Activated CD4-positive, alpha-beta T cell treated with anti-CD3 and anti-CD28 coated beads, Interleukin-2, amount 50 U/mL, for 48 hours (primary cell): Measurements from ENCODE around the gene QKI.
"Not testable (repeated sequence)": the region's sequence is repeated elsewhere in the genome, so short reads cannot be mapped to it uniquely, and the experiment has no call there.

Experiments
- DNase-seq, 2 experiments: peaks; one replicate each; pipeline ENCODE4 v3.0.0-alpha.2; 2020

QKI gene

GRCh38 chr6:163585932-163586437, 171.5 kb downstream of the QKI start:
- no peak for DNase-seq

- no peak for DNase-seq
Measured at GRCh38 chr6:163586888-163587287, 172.4 kb downstream of the QKI start.

GRCh38 chr6:163588220-163588919, 173.9 kb downstream of the QKI start:
- no peak for DNase-seq

- DNase-seq = no peak
Measured at GRCh38 chr6:163589387-163589786, 174.9 kb downstream of the QKI start.

GRCh38 chr6:163590132-163590531, 175.6 kb downstream of the QKI start:
- not testable (repeated sequence) for DNase-seq

- DNase-seq = no peak
Measured at GRCh38 chr6:163592872-163593271, 178.4 kb downstream of the QKI start.

- DNase-seq = no peak
Measured at GRCh38 chr6:163596174-163596573, 181.7 kb downstream of the QKI start.

GRCh38 chr6:163599136-163599535, 184.6 kb downstream of the QKI start:
- no peak for DNase-seq

GRCh38 chr6:163599684-163600083, 185.2 kb downstream of the QKI start:
- DNase-seq = no peak

GRCh38 chr6:163600331-163600730, 185.8 kb downstream of the QKI start:
- DNase-seq = no peak

- no peak for DNase-seq
Measured at GRCh38 chr6:163600781-163601180, 186.3 kb downstream of the QKI start.

- no peak for DNase-seq
Measured at GRCh38 chr6:163602851-163603250, 188.3 kb downstream of the QKI start.

- DNase-seq = no peak
Measured at GRCh38 chr6:163603395-163603794, 188.9 kb downstream of the QKI start.

GRCh38 chr6:163605385-163606097, 191.0 kb downstream of the QKI start:
- DNase-seq = no peak

GRCh38 chr6:163607792-163608191, 193.3 kb downstream of the QKI start:
- no peak for DNase-seq

GRCh38 chr6:163608204-163608644, 193.7 kb downstream of the QKI start:
- DNase-seq = no peak

GRCh38 chr6:163612200-163612599, 197.7 kb downstream of the QKI start:
- DNase-seq = no peak

- DNase-seq = no peak
Measured at GRCh38 chr6:163613025-163613424, 198.5 kb downstream of the QKI start.

- no peak for DNase-seq
Measured at GRCh38 chr6:163613668-163614067, 199.2 kb downstream of the QKI start.

GRCh38 chr6:163616452-163616851, 201.9 kb downstream of the QKI start:
- no peak for DNase-seq

- DNase-seq = no peak
Measured at GRCh38 chr6:163617549-163617948, 203.0 kb downstream of the QKI start.

- no peak for DNase-seq
Measured at GRCh38 chr6:163620101-163620500, 205.6 kb downstream of the QKI start.

- DNase-seq = no peak
Measured at GRCh38 chr6:163620670-163621330, 206.3 kb downstream of the QKI start.

GRCh38 chr6:163625265-163625664, 210.7 kb downstream of the QKI start:
- no peak for DNase-seq
